ENCODE results near the gene ANGPTL4.

GRCh38 chr19:8361921-8362793 lies 1.8 kb upstream of the ANGPTL4 start:
- no peak for TF ChIP-seq CTCF (conservative IDR thresholded peaks at IDR 0.05)
- no peak for TF ChIP-seq EZH2 (IDR thresholded peaks at IDR 0.05; ENCODE audit: low read depth)

Data from PC-9 (cell line).